Right atrium auricular region (tissue), 2 donors: Measurements from ENCODE around the gene IDH3B. TPM values are rescaled to one million over a fixed set of nuclear protein-coding genes. Genes with fewer than 3 reads are reported as not detected.
A peak's percentile ranks its signal among the peaks of the same experiment; 100 is the strongest.

Experiments used
- DNase-seq: peaks from one replicate; pipeline ENCODE4 v3.0.0-alpha.2; 2019; ENCODE audit warnings: low spot score
- H3K27ac ChIP-seq, 2 donors: fragments of 200-600 bp; sonication (generic); 1 replicate in 1 of 2; 2 replicates in 1 of 2; pipeline ENCODE4 v1.5.1; 2016 to 2019
- H3K27me3 ChIP-seq, 2 donors: fragments of 200-600 bp; sonication (generic); one replicate each; pipeline versions ENCODE4 v1.5.1 to v1.6.0; 2017 to 2019
- H3K36me3 ChIP-seq: fragments of 200-600 bp; sonication (generic); one replicate; pipeline ENCODE4 v1.5.1; 2016
- H3K4me1 ChIP-seq, 2 donors: fragments of 200-600 bp; sonication (generic); one replicate each; pipeline versions ENCODE4 v1.5.1 to v1.6.0; 2017 to 2019
- H3K4me3 ChIP-seq, 2 donors: fragments of 200-600 bp; sonication (generic); 1 replicate in 1 of 2; 2 replicates in 1 of 2; pipeline ENCODE4 v1.5.1; 2017 to 2019; ENCODE audit warnings: mild to moderate bottlenecking in 1 of 2, moderate library complexity in 1 of 2
- H3K9me3 ChIP-seq, 2 donors: fragments of 200-600 bp; sonication (generic); one replicate each; pipeline ENCODE4 v1.5.1; 2019
- total RNA-seq, 2 donors: library from RNA; depleted of rRNA; stranded (reverse); fragments of >200 nt; gene quantifications; one replicate each; pipeline ENCODE4 v1.1.0, GENCODE V29; 2016
- TF ChIP-seq, protein P1 (sequence below), 2 donors: fragments of 200-600 bp; sonication (generic); IDR thresholded peaks; one replicate each; pipeline ENCODE4 v1.5.1; 2019; ENCODE audit warnings: antibody characterized with exemption in 2 of 2

The IDH3B gene
- total RNA-seq, 2 donors from 2014 or later: 145 to 217 TPM

DNA sequence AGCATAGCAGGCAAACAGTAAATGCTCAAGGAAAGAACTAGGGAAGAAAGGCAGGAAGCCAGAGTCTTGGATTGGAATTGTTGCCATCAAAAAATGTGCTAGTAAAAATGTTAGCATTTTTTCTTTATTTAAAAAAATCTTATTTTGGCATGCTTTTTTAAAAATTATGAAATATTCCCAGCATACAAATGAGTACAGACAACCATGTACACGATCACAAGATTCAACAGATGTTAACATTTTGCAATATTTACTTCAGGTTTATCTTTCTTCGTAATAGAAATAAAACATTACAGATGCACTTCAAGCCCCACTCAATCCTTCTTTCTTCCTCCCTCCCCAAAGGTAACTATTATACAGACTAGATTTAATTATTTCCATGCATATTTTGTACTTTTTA, 39.0 kb downstream of the IDH3B start:
- Histone ChIP-seq H3K4me1 (no peaks in the 10 kb centered on the region), H3K36me3 (no peaks in the 10 kb centered on the region), H3K9me3 (peaks cover 0 to 17% of the 10 kb centered on the region in 2 donors), H3K4me3 (no peak overlapping the region), H3K27ac (no peak overlapping the region), H3K27me3 (no peaks in the 10 kb centered on the region)
- no peak for DNase-seq
- TF ChIP-seq, protein P1, sequence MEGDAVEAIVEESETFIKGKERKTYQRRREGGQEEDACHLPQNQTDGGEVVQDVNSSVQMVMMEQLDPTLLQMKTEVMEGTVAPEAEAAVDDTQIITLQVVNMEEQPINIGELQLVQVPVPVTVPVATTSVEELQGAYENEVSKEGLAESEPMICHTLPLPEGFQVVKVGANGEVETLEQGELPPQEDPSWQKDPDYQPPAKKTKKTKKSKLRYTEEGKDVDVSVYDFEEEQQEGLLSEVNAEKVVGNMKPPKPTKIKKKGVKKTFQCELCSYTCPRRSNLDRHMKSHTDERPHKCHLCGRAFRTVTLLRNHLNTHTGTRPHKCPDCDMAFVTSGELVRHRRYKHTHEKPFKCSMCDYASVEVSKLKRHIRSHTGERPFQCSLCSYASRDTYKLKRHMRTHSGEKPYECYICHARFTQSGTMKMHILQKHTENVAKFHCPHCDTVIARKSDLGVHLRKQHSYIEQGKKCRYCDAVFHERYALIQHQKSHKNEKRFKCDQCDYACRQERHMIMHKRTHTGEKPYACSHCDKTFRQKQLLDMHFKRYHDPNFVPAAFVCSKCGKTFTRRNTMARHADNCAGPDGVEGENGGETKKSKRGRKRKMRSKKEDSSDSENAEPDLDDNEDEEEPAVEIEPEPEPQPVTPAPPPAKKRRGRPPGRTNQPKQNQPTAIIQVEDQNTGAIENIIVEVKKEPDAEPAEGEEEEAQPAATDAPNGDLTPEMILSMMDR (IDR thresholded peaks at IDR 0.05): no peak

DNA sequence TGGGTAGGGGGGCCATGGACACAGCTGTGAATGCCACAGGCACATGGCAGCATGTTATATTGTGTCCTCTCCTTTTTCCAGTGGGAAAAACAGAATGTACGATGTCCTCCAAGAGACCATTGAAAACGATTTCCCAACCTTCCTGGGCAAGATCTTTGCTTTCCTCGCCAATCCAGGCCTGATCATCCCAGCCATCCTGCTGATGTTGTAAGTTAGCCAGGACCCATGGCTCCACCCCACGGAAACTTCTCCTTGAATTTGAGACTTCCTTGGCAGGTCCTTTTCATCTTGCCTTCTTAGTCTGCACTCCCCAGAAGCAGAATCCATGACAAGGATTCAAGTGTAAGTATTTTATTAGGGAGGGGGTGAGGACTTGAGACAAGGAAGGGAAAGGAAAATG, 39.8 kb downstream of the IDH3B start:
- H3K36me3 ChIP-seq: no peaks in the 10 kb centered on the region
- peaks cover 0 to 12% of the 10 kb centered on the region in 2 donors for H3K9me3 ChIP-seq
- H3K27ac ChIP-seq: no peak overlapping the region
- no peak overlapping the region for H3K4me3 ChIP-seq
- no peaks in the 10 kb centered on the region for H3K4me1 ChIP-seq
- H3K27me3 ChIP-seq: no peaks in the 10 kb centered on the region
- peak; percentile 73 for DNase-seq
- TF ChIP-seq, protein P1 (IDR thresholded peaks at IDR 0.05): no peak

DNA sequence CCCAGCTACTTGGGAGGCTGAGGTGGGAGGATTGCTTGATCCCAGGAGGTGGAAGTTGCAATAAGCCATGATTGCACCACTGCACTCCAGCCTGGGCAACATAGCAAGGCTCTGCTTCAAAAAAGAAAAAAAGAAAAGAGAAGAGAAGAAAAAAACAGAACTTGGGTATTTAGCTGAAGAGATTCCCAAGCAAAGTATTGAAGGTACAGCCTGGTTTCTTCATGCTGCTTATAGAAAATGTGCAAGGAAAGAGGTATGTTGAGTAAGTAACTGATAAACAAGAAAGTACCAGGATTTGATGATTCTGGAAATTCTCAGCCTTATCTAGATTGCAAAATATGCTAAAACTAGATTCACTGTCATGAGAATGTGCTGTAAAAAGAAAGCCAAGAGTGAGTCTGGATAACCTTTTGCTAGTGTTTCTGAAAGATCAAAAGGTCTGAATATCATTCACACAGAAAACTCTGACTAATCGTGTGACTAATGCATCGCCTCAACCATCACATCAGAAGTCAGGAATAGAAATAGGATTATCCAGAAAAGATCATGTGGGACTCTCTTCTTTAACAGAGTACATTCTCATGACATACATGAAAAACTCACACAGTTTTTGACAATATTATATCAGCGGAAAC, 43.9 kb downstream of the IDH3B start:
- no peak overlapping the region for H3K4me3 ChIP-seq
- H3K4me1 ChIP-seq: no peaks in the 10 kb centered on the region
- peaks cover 0 to 6% of the 10 kb centered on the region in 2 donors for H3K9me3 ChIP-seq
- no peaks in the 10 kb centered on the region for H3K36me3 ChIP-seq
- DNase-seq: no peak
- H3K27ac ChIP-seq: no peak overlapping the region
- TF ChIP-seq, protein P1 (IDR thresholded peaks at IDR 0.05): no peak
- H3K27me3 ChIP-seq: no peaks in the 10 kb centered on the region

DNA sequence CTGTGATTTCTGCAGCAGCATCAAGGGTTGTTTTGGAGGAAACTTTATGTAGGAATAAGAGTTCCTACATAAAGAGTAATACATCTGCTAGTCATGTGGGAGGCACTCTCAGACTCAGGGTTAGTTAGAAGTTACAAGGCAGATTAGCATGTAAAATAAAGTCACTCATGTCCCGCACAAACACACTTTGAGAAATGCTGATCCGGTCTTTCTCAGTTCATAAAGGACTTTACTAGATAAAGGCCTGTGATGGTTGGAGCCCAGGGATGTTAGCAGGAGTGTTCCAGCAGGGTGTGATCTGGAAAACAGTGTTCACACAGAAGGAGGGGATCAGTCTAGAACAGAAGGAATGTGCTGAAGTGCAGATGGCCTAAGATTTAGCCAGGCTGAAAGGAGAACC, 44.7 kb downstream of the IDH3B start:
- TF ChIP-seq, protein P1 (IDR thresholded peaks at IDR 0.05): no peak
- Histone ChIP-seq H3K27ac (no peak overlapping the region), H3K9me3 (peaks cover 0 to 6% of the 10 kb centered on the region in 2 donors), H3K27me3 (no peaks in the 10 kb centered on the region), H3K36me3 (no peaks in the 10 kb centered on the region), H3K4me3 (no peak overlapping the region), H3K4me1 (no peaks in the 10 kb centered on the region)
- no peak for DNase-seq

DNA sequence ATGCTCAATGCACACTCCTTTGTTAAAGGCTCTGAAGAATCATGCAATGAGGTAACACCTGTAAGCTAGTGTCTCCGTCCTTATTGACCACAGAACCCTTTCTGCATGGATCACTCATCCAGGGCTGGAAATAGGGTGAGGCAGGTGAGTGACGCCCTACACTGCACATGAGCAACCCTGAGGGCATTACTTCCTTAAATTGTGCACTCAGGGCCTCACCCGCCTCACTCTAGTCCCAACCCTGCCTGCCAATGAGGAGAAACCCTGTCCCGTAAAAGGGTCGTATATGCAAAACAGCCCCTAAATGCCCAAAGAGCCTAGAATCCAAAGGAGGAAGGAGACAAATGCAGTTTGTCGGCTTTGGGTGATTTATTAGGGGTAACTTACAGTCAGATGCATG, 45.2 kb downstream of the IDH3B start:
- TF ChIP-seq, protein P1 (IDR thresholded peaks at IDR 0.05): no peak
- no peaks in the 10 kb centered on the region for H3K27me3 ChIP-seq
- no peaks in the 10 kb centered on the region for H3K36me3 ChIP-seq
- H3K9me3 ChIP-seq: peaks cover 0 to 6% of the 10 kb centered on the region in 2 donors
- H3K4me1 ChIP-seq: no peaks in the 10 kb centered on the region
- DNase-seq: no peak
- H3K4me3 ChIP-seq: no peak overlapping the region
- H3K27ac ChIP-seq: no peak overlapping the region
